Endothelial cell of umbilical vein (primary cell): ENCODE data around the gene EIF2AK3. TPM values are rescaled to one million over a fixed set of nuclear protein-coding genes. Genes with fewer than 3 reads are reported as not detected.

Source experiments
- BruUV-seq: library from RNA; stranded (reverse); fragments of 400-500 nt; replicated peaks from 2 replicates; lab custom pipeline; 2021; lab: Mats Ljungman, UMichigan
- CTCF ChIA-PET: fragments of 300-600, 350-600 bp; sonication (Branson Sonifier 250); formaldehyde crosslinking; loops from one replicate; lab custom pipeline; 2021; ENCODE audit warnings: antibody characterized with exemption, inconsistent platforms; lab: Charles Lee
- POLR2A ChIA-PET: fragments of 300-600, 350-600 bp; sonication (Branson Sonifier 250); formaldehyde crosslinking; loops from one replicate; lab custom pipeline; 2021; ENCODE audit warnings: antibody characterized with exemption, inconsistent platforms; lab: Charles Lee
- DNase-seq: peaks from one replicate; pipeline ENCODE4 v3.0.0-alpha.2; 2011; ENCODE audit warnings: low read depth, low spot score
- FAIRE-seq: peaks from 2 replicates; lab custom pipeline; 2011; peaks lifted over from hg19 to GRCh38; lab: Jason Lieb, UNC
- H2AFZ ChIP-seq: 2 replicates; pipeline ENCODE4 v1.6.0; 2012; ENCODE audit warnings: low read depth, low read length, control low read depth, inconsistent platforms
- H3K27ac ChIP-seq: 2 replicates; pipeline ENCODE4 v1.5.1; 2011; ENCODE audit warnings: low read depth, mild to moderate bottlenecking, control low read depth, low read length, moderate library complexity; ENCODE audit not compliant: insufficient read depth
- H3K27me3 ChIP-seq, 2 experiments: 2 replicates each; pipeline versions ENCODE4 v1.6.0 to v1.6.1; 2011; ENCODE audit warnings: low read length in 2 of 2, mixed read lengths in 1 of 2; ENCODE audit not compliant: control insufficient read depth in 2 of 2, insufficient read depth in 2 of 2
- H3K36me3 ChIP-seq, 2 experiments: 2 replicates in 1 of 2; 3 replicates in 1 of 2; pipeline ENCODE4 v1.5.1; 2011; ENCODE audit warnings: low read length in 2 of 2, mild to moderate bottlenecking in 1 of 2, moderate library complexity in 1 of 2; ENCODE audit not compliant: control insufficient read depth in 2 of 2, insufficient read depth in 2 of 2; ENCODE audit errors: extremely low read depth in 1 of 2
- H3K4me1 ChIP-seq: 3 replicates; pipeline ENCODE4 v1.5.1; 2011; ENCODE audit warnings: mild to moderate bottlenecking, low read length; ENCODE audit not compliant: control insufficient read depth, insufficient read depth; ENCODE audit errors: extremely low read depth
- H3K4me2 ChIP-seq: 2 replicates; pipeline ENCODE4 v1.6.1; 2011; ENCODE audit warnings: low read length, control low read depth, mixed read lengths; ENCODE audit not compliant: insufficient read depth
- H3K4me3 ChIP-seq, 3 experiments: fragments of 200-600 bp in 1 of 3; sonication (generic), shearing (Covaris generic) in 1 of 3; replicated peaks in 1 of 3; 2 replicates each; pipeline ENCODE4 v1.5.1; 2011 to 2016; ENCODE audit warnings: control low read depth in 3 of 3, low read length in 3 of 3, mild to moderate bottlenecking in 2 of 3, inconsistent platforms in 1 of 3, low read depth in 1 of 3, moderate library complexity in 1 of 3; ENCODE audit not compliant: insufficient read depth in 1 of 3
- H3K79me2 ChIP-seq: 2 replicates; pipeline ENCODE4 v1.6.0; 2012; ENCODE audit warnings: low read length, inconsistent platforms; ENCODE audit not compliant: control insufficient read depth, insufficient read depth
- H3K9ac ChIP-seq: replicated peaks from 2 replicates; pipeline ENCODE3; 2011; ENCODE audit warnings: low read length, control low read depth; ENCODE audit not compliant: insufficient read depth; ENCODE audit errors: extremely low read depth
- H3K9me1 ChIP-seq: replicated peaks from 3 replicates; pipeline ENCODE4 v1.6.0; 2011; ENCODE audit warnings: mild to moderate bottlenecking, low read length; ENCODE audit not compliant: control insufficient read depth, insufficient read depth; ENCODE audit errors: extremely low read depth
- H3K9me3 ChIP-seq: replicated peaks from 2 replicates; pipeline ENCODE4 v1.5.1; 2012; ENCODE audit warnings: low read length, inconsistent platforms; ENCODE audit not compliant: control insufficient read depth, insufficient read depth
- H4K20me1 ChIP-seq: replicated peaks from 2 replicates; pipeline ENCODE3; 2011; ENCODE audit warnings: mild to moderate bottlenecking, low read length; ENCODE audit not compliant: control insufficient read depth, insufficient read depth; ENCODE audit errors: extremely low read depth
- CTCF ChIP-seq, 2 donors: IDR thresholded peaks; 1 replicate in 1 of 2; 2 replicates in 1 of 2; pipeline ENCODE4 v1.5.1; 2011; ENCODE audit warnings: low read length in 2 of 2, mild to moderate bottlenecking in 2 of 2, moderate library complexity in 2 of 2, control low read depth in 1 of 2, inconsistent platforms in 1 of 2, low read depth in 1 of 2; ENCODE audit not compliant: insufficient read depth in 1 of 2; ENCODE audit errors: extremely low read depth in 1 of 2
- EZH2 ChIP-seq: IDR thresholded peaks from 2 replicates; pipeline ENCODE4 v1.6.1; 2012; ENCODE audit warnings: borderline replicate concordance, low read depth, mild to moderate bottlenecking, moderate library complexity, low read length, inconsistent platforms; ENCODE audit not compliant: severe bottlenecking
- FOS ChIP-seq: IDR thresholded peaks from 2 replicates; pipeline ENCODE4 v1.6.1; 2011; ENCODE audit warnings: mild to moderate bottlenecking, low read length, moderate library complexity, borderline replicate concordance; ENCODE audit not compliant: insufficient read depth
- GATA2 ChIP-seq: IDR thresholded peaks from 2 replicates; pipeline ENCODE4 v1.7.0; 2011; ENCODE audit warnings: low read depth, mild to moderate bottlenecking, moderate library complexity, mixed read lengths, low read length; ENCODE audit not compliant: insufficient read length, insufficient read depth
- JUN ChIP-seq: IDR thresholded peaks from 2 replicates; pipeline ENCODE4 v1.6.1; 2011; ENCODE audit warnings: borderline replicate concordance, low read depth; ENCODE audit not compliant: insufficient read length, insufficient read depth
- MYC ChIP-seq: IDR thresholded peaks from one replicate; pipeline ENCODE4 v1.6.1; 2011; ENCODE audit warnings: mild to moderate bottlenecking, low read depth, low read length
- POLR2A ChIP-seq: IDR thresholded peaks from 2 replicates; pipeline ENCODE4 v1.6.1; 2012; ENCODE audit warnings: low read depth, mild to moderate bottlenecking, control low read depth, low read length
- POLR2AphosphoS5 ChIP-seq: IDR thresholded peaks from 2 replicates; pipeline ENCODE4 v1.6.1; 2012; ENCODE audit warnings: low read depth, mild to moderate bottlenecking, control low read depth, low read length, moderate library complexity; ENCODE audit not compliant: insufficient read depth
- dilution Hi-C: fragments of 300-500 bp; cut with MboI; formaldehyde crosslinking; loops from one replicate; pipeline ENCODE4 v1.15.0; 2019; ENCODE audit warnings: low sequenced_read_pairs; ENCODE audit not compliant: extremely low pct_ligation_motif_present
- intact Hi-C: fragments of 100-400 bp; cut with micrococcal nuclease; formaldehyde crosslinking; loops from one replicate; pipeline ENCODE4 v1.10.0; 2022
- polyA plus RNA-seq, 4 experiments: library from polyadenylated mRNA; depleted of rRNA in 3 of 4; stranded (reverse) in 3 of 4; unstranded in 1 of 4; fragments of >200 nt; gene quantifications; 2 replicates each; pipeline versions ENCODE4 v1.2.1 to v1.2.3, GENCODE V29; 2011 to 2012; ENCODE audit warnings: missing spikeins in 1 of 4
- total RNA-seq: library from RNA; stranded (reverse); gene quantifications from 2 replicates; pipeline ENCODE4 v1.2.3, GENCODE V29; 2021
- TF ChIP-seq, protein P1 (sequence below): IDR thresholded peaks from 2 replicates; pipeline ENCODE4 v1.6.1; 2011; ENCODE audit not compliant: insufficient read depth, insufficient read length

EIF2AK3 gene
- total and polyA plus RNA-seq, 2 donors (not counting 3 experiments of a cell fraction or from before 2014, with no cell fraction given): 5.3 to 17.3 TPM

GRCh38 chr2:88673363-88673762 lies 46.1 kb upstream of the EIF2AK3 start:
- H3K9ac ChIP-seq: no peak overlapping the region
- no peak for DNase-seq
- no peaks in the 10 kb centered on the region for H3K4me1 ChIP-seq
- H3K9me1 ChIP-seq: no peaks in the 10 kb centered on the region
- no peaks in the 10 kb centered on the region for H3K79me2 ChIP-seq
- H4K20me1 ChIP-seq: no peaks in the 10 kb centered on the region
- H3K36me3 ChIP-seq: no peaks in the 10 kb centered on the region
- dilution Hi-C loops (loop anchor here (25.0 kb wide), 1 partner anchor 111 kb away; no protein-coding TSS in a partner anchor), intact Hi-C loops (loop anchor here (5.0 kb wide), 1 partner anchor 321 kb away; no protein-coding TSS in a partner anchor)
- H3K27ac ChIP-seq: no peak overlapping the region
- no peaks in the 10 kb centered on the region for H3K9me3 ChIP-seq
- ChIA-PET POLR2A (no interaction called here), CTCF (interaction anchor here (1.0 to 12.4 kb wide), 7 partner anchors 12 to 227 kb away, joined by 3 to 378 read pairs (median 4); no protein-coding TSS in a partner anchor)
- TF ChIP-seq POLR2AphosphoS5 (no peak), CTCF (IDR thresholded peaks at IDR 0.05; ENCODE audit: extremely low read depth in 1 of 2, insufficient read depth in 1 of 2, low read depth in 1 of 2, low read length in 2 of 2) (no peak), MYC (no peak), FOS (no peak), JUN (no peak), GATA2 (no peak), POLR2A (no peak), EZH2 (no peak)
- TF ChIP-seq, protein P1, sequence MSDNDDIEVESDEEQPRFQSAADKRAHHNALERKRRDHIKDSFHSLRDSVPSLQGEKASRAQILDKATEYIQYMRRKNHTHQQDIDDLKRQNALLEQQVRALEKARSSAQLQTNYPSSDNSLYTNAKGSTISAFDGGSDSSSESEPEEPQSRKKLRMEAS: no peak
- FAIRE-seq: no peak
- BruUV-seq: no TSS peak
- peaks cover 4 to 5% of the 10 kb centered on the region in 2 experiments for H3K27me3 ChIP-seq
- H3K4me2 ChIP-seq: no peak overlapping the region
- H3K4me3 ChIP-seq: no peak overlapping the region
- no peak overlapping the region for H2AFZ ChIP-seq
